Brain pericyte (primary cell): ENCODE measurements around the gene DDR2.
A peak's percentile ranks its signal among the peaks of the same experiment; 100 is the strongest.
"Not testable (repeated sequence)": the region's sequence is repeated elsewhere in the genome, so short reads cannot be mapped to it uniquely, and the experiment has no call there.

Experiments
- DNase-seq: peaks from one replicate; pipeline ENCODE4 v3.0.0-alpha.2; 2012; ENCODE audit warnings: low read depth, low spot score

DDR2 gene

DNA sequence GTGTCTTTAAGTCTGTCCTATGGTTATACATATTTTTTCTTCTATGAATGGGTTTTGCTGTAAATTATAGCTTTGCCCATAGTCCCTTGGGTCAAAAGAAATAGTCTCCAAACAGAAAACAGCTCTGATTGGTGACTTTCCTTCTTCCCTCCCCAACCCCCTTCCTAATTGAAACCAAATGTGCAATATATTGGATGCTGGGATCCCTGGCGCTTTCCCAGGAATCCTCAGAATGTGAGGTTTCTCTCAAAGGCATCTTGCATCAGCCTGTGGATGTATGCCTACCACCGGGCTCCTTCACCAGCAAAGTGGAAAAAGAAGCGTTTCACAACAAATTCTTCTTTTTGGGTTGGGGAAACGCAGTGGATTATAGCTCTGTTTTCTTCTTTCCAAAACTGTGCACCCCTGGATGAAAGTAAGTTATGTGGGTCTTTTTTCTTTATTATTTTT, at the start of gene DDR2:
TSS of gene DDR2 (plus strand) at position 248 of the 450 bp plus-strand sequence. CDS start 86,600 bp downstream, outside the sequence.
- DNase-seq, result peak; percentile 79

DNA sequence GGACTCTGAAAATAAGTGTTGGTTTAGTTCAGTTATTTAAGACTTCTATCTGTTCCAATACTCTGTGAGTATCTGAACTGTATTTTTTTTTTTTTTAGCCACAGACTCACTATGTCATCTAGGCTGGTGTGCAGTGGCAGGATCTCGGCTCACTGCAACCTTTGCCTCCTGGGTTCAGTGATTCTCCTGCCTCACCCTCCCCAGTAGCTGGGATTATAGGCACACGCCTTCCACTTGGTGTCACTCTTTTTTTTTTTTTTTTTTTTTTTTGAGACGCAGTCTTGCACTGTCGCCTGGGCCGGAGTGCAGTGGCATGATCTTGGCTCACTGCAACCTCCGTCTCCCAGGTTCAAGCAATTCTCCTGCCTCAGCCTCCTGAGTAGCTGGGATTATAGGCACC, 49.4 kb upstream of the DDR2 start:
- DNase-seq, result not testable (repeated sequence)

- DNase-seq, result not testable (repeated sequence)
These were observed 47.2 kb upstream of the DDR2 start for GRCh38 chr1:162585101-162585500.

GRCh38 chr1:162587347-162587746, 44.9 kb upstream of the DDR2 start:
- no peak for DNase-seq

GRCh38 chr1:162587761-162588260, 44.5 kb upstream of the DDR2 start:
- no peak for DNase-seq

DNA sequence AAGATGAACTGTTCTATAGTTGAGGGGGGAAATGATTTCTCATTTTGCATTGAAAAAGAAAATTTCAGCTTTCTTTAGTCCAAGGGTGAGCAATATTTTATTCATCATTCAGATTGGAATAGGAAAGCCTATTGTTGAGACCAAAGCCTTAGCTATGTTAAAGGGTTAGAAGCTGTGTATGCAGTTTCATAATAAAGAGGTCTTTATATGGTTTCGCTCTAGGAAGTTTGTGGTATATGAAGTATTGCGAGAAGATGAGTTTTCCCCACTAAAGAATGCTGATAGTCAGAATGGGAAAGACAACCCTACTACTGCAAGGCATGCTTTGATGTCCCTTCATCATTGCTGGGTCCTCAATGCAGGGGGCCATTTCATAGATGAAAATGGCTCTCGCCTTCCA, 42.2 kb upstream of the DDR2 start:
- DNase-seq, result no peak

DNA sequence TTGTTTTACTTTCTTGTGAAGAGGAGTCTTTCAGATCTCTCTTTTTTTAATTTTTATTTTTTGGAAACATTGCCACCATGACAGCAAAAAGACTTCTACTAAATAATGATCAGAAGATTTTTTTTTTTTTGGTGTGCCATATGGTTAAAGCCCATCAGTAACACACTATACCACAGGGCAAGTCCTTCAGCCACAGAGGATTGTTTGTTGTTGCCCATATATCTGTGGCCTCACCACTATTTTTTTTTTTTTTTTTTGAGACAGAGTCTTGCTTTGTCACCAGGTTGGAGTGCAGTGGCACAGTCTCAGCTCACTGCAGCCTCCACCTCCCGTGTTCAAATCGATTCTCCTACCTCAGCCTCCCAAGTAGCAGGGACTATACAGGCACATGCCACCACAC, 41.6 kb upstream of the DDR2 start:
- DNase-seq, result no peak

DNA sequence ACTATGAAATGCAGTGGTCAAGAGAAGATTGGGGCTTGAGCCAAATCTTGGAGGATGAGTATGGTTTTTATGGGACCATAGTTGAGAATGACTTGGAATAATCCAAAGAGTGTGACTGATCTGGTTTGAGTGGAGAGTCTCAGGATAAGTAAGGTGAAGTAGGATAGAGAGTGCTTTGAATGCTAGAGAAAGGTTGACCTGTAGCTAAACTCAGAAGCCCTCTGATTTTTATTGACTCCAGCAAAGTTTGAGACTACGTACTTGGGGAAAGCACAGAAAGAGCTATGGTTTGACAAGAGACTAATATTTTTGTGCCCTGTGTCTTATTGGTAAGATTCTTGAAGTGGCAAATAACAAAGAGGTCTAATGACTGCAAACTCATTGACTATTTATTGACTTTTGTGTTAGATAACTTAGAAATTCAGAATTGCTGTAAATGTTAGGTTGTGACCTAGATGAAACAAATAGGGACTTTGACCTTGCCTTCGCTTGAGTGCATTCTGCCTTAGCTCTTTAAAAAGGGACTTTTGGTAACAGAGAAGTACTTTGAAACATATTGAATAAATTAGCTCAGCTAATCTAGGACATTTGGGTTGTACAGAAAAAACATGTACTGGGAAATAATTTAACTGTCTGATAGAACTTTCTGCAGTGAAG, 35.6 kb upstream of the DDR2 start:
- no peak for DNase-seq

DNA sequence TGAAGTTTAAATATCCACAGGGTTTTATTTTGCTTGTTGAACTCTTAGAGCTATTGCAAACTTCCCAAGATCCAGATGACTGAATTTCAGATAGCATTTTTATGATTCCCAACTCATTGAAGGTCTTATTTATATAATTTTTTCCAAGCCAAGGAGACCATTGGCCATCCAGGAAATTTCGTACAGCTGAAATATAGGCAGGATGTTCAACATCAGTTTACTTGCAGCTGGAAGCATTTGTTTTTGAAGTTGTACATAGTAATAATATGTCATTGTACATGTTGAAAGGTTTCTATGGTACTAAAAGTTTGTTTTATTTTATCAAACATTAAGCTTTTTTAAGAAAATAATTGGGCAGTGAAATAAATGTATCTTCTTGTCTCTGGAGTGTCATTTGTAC, 32.8 kb upstream of the DDR2 start:
- DNase-seq, result no peak

GRCh38 chr1:162603117-162603516, 29.1 kb upstream of the DDR2 start:
- not testable (repeated sequence) for DNase-seq

DNA sequence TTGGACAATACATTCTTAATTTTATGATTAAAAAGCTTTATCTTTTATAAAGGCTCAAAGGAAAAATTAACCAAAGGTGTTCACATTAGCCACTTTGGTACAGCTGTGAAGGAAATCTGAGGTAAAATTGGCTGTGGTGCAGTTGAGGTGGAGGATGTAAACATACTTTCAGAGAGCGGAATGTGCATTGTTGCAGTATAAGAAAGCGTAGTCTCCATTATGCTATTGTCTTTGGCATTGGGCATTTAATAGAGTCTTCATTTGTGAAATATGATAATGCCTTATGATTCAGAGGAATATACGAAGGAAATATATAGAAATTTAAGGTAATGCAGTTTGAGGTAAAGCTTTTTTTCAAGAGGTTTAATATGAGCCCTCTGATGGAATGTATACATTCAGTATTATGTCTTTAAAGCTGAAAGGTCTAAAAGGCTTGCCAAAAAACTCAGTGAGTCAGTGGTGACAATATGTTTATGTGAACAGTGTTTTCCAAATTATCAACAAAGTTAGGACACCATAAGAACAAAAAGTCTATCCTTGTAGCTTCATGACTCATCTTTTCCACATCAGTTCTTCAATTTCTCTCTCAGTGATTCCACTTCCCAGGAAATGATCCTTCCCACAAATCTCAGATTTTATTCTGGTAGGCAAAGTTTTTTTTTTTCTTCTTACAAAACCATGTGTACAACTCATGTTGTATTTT, 26.9 kb upstream of the DDR2 start:
- peak; percentile 63 for DNase-seq

- DNase-seq, result no peak
These were observed 23.0 kb upstream of the DDR2 start for GRCh38 chr1:162609306-162609705.

GRCh38 chr1:162612606-162613400, 19.5 kb upstream of the DDR2 start:
- no peak for DNase-seq

DNA sequence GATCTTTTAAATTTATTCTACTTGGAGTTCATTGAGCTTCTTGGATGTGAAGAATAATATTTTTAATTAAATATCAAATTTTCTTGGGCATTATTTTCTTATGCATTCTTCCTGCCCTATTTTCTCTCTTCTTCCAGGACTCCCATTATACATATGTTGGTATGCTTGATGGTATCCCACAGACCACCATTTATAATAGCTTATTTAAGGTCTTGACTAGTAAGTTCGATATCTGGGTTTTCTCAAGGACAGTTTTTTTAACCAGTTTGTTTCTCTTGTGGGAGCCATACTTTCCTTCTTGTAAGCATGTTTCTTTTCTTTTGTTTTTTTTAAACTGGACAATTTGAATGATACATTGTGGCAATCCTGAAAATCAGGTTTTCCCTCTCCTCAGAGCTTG, 15.4 kb upstream of the DDR2 start:
- DNase-seq, result no peak

DNA sequence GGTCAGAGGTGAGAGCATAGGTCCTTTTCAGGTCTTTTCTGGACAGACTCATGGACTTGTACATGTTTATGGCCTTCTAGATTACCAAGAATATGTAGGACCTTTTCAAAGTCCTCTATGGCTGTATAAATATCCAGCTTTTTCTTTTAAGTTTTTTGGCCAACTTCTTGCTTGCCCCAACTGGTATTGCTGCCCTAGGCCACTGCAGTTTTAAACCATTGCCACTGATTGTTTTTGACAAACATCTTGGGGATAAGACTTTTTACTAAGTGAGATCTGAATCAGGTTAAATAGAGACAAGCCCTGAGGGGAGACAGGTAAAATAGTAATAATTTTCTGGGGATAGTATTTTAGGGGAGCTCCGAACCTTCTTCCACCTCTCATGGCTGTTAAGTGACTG, 14.8 kb upstream of the DDR2 start:
- DNase-seq, result no peak

- no peak for DNase-seq
These were observed 13.2 kb upstream of the DDR2 start for GRCh38 chr1:162619076-162619475.

DNA sequence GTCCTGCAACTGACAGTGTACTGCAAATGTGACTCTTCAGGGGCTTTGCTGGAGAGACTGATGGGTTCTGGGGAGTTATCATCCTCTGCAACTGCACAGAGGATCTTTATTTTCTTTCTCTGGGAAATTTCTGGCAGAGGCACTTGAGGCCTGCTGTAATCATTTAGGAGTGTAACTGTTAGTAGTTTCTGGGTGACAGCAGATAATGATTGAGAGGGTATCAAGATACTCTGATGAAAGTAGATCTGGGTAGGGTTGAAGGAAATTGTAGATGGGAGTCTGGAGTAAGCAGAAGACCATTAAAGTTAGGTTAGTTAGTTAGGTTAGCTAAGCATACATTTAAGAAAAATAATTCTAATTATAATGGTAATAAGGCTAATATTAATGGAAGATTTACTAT, 11.0 kb upstream of the DDR2 start:
- DNase-seq, result no peak

GRCh38 chr1:162625679-162626078, 6.6 kb upstream of the DDR2 start:
- no peak for DNase-seq

DNA sequence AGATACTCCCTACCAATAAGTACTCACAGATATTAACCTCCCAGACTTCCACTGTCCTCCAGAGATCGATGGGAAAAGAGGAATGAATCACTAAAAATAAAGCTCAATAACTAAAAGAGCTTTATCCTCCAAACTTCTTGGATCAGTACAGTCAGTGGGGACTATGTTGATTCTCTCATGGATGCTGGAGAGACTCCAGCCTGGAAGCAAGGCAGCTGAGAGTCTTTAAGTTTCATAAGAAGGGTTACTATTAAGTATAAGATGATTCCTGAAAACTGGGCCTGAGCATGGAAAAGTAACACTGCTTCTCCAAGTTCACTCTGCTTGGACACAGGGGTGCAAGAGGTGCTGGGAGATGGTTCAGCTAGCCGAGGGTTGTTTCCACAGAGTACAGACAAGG, 6.2 kb upstream of the DDR2 start:
- DNase-seq, result no peak

- DNase-seq, result no peak
These were observed 5.5 kb upstream of the DDR2 start for GRCh38 chr1:162626761-162627160.

- no peak for DNase-seq
These were observed 4.5 kb upstream of the DDR2 start for GRCh38 chr1:162627662-162628296.

DNA sequence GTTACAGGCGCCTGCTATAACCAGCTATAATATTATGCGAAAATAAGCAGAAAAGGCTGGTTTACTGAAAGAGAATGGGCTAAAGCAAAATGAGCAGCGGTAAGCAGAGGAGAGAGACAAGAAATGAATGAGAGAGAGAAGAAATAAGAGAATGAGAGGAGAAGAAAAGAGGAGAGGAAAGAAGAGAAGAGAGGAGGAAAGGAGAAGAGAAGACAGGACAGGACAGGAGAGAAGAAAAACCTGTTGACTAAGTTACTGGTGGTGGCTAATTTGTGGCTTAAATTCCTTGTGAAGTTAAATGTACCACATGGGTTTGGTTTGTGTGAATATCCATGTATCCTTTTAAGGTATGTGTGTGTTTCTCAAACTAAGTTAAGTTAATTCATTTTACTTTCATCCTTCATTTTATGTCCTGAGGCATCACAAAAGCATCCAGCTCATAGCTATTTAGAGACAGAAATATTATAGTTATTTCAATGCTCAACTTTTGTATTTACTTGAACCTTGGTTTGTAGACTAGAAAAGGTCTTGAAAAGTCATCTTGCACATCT, 3.1 kb upstream of the DDR2 start:
- DNase-seq, result no peak
